HL-60 (cell line): Measurements from ENCODE around the gene CLTRN.

Experiments used
- CTCF ChIP-seq: IDR thresholded peaks from one replicate; pipeline ENCODE4 v1.5.1; 2011; ENCODE audit warnings: low read length, control low read depth, inconsistent platforms; ENCODE audit not compliant: insufficient read depth
- GABPA ChIP-seq: IDR thresholded peaks from 2 replicates; pipeline ENCODE4 v1.6.1; 2012; ENCODE audit warnings: low read depth
- POLR2AphosphoS5 ChIP-seq: IDR thresholded peaks from 2 replicates; pipeline ENCODE4 v1.6.1; 2012; ENCODE audit warnings: low read depth
- REST ChIP-seq: IDR thresholded peaks from 2 replicates; pipeline ENCODE4 v1.6.1; 2012; ENCODE audit warnings: low read depth; ENCODE audit not compliant: insufficient replicate concordance
- SPI1 ChIP-seq: IDR thresholded peaks from 2 replicates; pipeline ENCODE4 v1.6.1; 2012; ENCODE audit warnings: low read depth, mild to moderate bottlenecking, borderline replicate concordance

- TF ChIP-seq CTCF (no peak), POLR2AphosphoS5 (no peak), REST (no peak), SPI1 (no peak), GABPA (no peak)
Observed at GRCh38 chrX:15579778-15580747, 84.5 kb downstream of the CLTRN start.
